Right lobe of liver (tissue), 6 donors: ENCODE data around the gene TTC7B. TPM values are rescaled to one million over a fixed set of nuclear protein-coding genes. Genes with fewer than 3 reads are reported as not detected.
A peak's percentile ranks its signal among the peaks of the same experiment; 100 is the strongest.

ENCODE experiments used
- ATAC-seq, 4 donors: fragments of 200-7000 bp; cut with Tn5 transposase; one replicate each; pipeline ENCODE4 v1.9.1; 2020; ENCODE audit warnings: mild to moderate bottlenecking in 4 of 4, moderate library complexity in 4 of 4
- DNase-seq, 3 donors: peaks; one replicate each; pipeline ENCODE4 v3.0.0-alpha.2; 2020
- H3K27ac ChIP-seq, 3 donors: fragments of 200-600 bp; one replicate each; pipeline ENCODE4 v1.8.0; 2022
- H3K27me3 ChIP-seq, 2 donors: fragments of 200-600 bp; one replicate each; pipeline ENCODE4 v1.8.0; 2022
- H3K36me3 ChIP-seq, 4 donors: fragments of 200-600 bp; sonication (generic) in 1 of 4; one replicate each; pipeline versions ENCODE4 v1.5.1 to v1.8.0; 2017 to 2022; ENCODE audit warnings: control low read depth in 1 of 4
- H3K4me1 ChIP-seq, 4 donors: fragments of 200-600 bp; sonication (generic) in 1 of 4; one replicate each; pipeline versions ENCODE4 v1.5.1 to v1.8.0; 2017 to 2022; ENCODE audit warnings: control low read depth in 1 of 4
- H3K4me3 ChIP-seq, 3 donors: fragments of 200-600 bp; one replicate each; pipeline ENCODE4 v1.8.0; 2022
- H3K9me3 ChIP-seq, 4 donors: fragments of 200-600 bp; sonication (generic) in 1 of 4; one replicate each; pipeline versions ENCODE4 v1.5.1 to v1.8.0; 2017 to 2022; ENCODE audit warnings: control low read depth in 1 of 4
- POLR2A ChIP-seq: fragments of 450-650 bp; IDR thresholded peaks from one replicate; pipeline ENCODE4 v1.6.1; 2017; ENCODE audit warnings: antibody characterized with exemption, mild to moderate bottlenecking
- WGBS: methylation state at CpG from one replicate; pipeline ENCODE4 v1.1.6; 2018; ENCODE audit warnings: low coverage, low lambda C conversion rate; ENCODE audit not compliant: insufficient coverage; ENCODE audit errors: missing lambda C conversion rate; 5-methylcytosine and 5-hydroxymethylcytosine counted together
- intact Hi-C, 2 donors: fragments of 100-400 bp; cut with DNase I; formaldehyde crosslinking; loops; one replicate each; pipeline versions ENCODE4 v1.11.2 to v1.14.1; 2022
- total RNA-seq, 6 experiments: library from RNA; depleted of rRNA in 2 of 6; stranded (reverse); fragments of >200 nt in 2 of 6; fragmentation: NEBNext Ultra II Directional in 3 of 6; extraction: Animal tissue kit (Norgen Biotek cat#: 25700) in 3 of 6; gene quantifications; one replicate each; pipeline versions ENCODE4 v1.1.0 to v1.2.4, GENCODE V29; 2016 to 2023
- TF ChIP-seq, protein P1 (sequence below), 4 donors: fragments of 200-600 bp in 3 of 4; fragments of 450-650 bp in 1 of 4; IDR thresholded peaks; one replicate each; pipeline versions ENCODE4 v1.5.1 to v1.8.0; 2016 to 2022; ENCODE audit warnings: antibody characterized with exemption in 4 of 4, mild to moderate bottlenecking in 2 of 4
- donor health status: DM: no; HTN: yes; CAD: no.
- donor health status: DM: no; HTN: no; CAD: no.
- donor health status: DM: no; HTN: no; CAD: no.
- donor health status: DM: no; HTN: yes; CAD: no.
- donor health status: DM: no; HTN: yes; CAD: no.

TTC7B gene
- total RNA-seq, 6 experiments from 2014 or later: 18.4 to 56.1 (median 37.5) TPM

DNA sequence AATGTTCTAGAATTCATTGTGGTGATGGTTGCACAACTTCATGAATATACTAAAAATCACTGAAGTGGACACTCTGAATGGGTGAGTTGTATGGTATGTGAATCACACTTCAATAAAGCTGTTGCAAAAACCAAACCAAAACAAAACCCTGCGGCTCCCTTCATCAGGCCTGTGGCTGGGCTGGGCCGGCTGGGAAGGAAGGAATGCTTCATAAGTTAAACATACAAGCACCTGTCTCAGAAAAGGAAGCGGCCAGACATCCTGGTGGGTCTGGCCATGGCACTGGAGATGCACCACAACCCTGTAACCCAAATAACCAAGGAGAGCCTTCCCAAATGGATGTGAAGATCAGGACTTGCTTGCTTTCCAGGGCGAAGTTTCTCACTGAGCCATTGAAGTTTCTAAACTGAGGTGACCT, 34.9 kb downstream of the TTC7B start:
- no peak overlapping the region for H3K27ac ChIP-seq
- DNase-seq (peak in 1 of 3 donors; percentile 36), ATAC-seq (no peak)
- no CpG with 5 or more reads among the region's 4 CpGs for WGBS
- intact Hi-C loops: loop anchor here in 1 of 2 donors (5.0 kb wide), 1 partner anchor 36 kb away; the partner anchor contains the start of gene TTC7B
- no peaks in the 10 kb centered on the region for H3K36me3 ChIP-seq
- H3K4me1 ChIP-seq: peaks cover 0 to 12% (median 4%) of the 10 kb centered on the region in 4 donors
- TF ChIP-seq, protein P1, sequence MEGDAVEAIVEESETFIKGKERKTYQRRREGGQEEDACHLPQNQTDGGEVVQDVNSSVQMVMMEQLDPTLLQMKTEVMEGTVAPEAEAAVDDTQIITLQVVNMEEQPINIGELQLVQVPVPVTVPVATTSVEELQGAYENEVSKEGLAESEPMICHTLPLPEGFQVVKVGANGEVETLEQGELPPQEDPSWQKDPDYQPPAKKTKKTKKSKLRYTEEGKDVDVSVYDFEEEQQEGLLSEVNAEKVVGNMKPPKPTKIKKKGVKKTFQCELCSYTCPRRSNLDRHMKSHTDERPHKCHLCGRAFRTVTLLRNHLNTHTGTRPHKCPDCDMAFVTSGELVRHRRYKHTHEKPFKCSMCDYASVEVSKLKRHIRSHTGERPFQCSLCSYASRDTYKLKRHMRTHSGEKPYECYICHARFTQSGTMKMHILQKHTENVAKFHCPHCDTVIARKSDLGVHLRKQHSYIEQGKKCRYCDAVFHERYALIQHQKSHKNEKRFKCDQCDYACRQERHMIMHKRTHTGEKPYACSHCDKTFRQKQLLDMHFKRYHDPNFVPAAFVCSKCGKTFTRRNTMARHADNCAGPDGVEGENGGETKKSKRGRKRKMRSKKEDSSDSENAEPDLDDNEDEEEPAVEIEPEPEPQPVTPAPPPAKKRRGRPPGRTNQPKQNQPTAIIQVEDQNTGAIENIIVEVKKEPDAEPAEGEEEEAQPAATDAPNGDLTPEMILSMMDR (IDR thresholded peaks at IDR 0.05): no peak
- TF ChIP-seq POLR2A: no peak
- H3K4me3 ChIP-seq: no peak overlapping the region
- no peaks in the 10 kb centered on the region for H3K9me3 ChIP-seq
- H3K27me3 ChIP-seq: no peaks in the 10 kb centered on the region

DNA sequence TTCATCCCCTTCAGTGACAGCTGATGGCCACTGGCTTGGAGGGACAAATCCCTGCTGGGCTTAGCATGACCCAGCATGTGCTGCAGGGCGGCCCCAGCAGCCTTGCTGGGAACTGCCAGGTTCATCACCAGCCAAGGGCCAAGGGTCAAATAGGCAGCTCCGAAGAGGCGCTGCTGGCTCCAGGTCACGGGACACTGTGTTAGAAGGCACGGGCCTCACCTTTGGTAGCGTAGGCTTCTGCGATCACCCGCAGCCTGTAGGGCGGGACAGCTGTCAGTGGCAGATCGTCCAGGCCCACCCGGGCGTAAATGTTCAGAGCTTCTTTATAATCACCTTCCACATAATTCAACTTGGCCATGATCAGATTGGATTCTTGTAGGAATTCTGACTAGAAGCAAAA, 35.7 kb downstream of the TTC7B start:
- DNase-seq (peak; percentile 86 to 96 (median 96)), ATAC-seq (peak; percentile 97 to 100 (median 98))
- 20% methylated on average over 1 of the region's 12 CpGs for WGBS
- Histone ChIP-seq H3K27me3 (no peaks in the 10 kb centered on the region), H3K36me3 (no peaks in the 10 kb centered on the region), H3K4me3 (no peak overlapping the region), H3K27ac (peak overlapping the region in 2 of 3 donors; percentile 34 to 46), H3K9me3 (no peaks in the 10 kb centered on the region), H3K4me1 (peaks cover 0 to 12% (median 4%) of the 10 kb centered on the region in 4 donors)
- intact Hi-C loops: loop anchor here in 1 of 2 donors (5.0 kb wide), 1 partner anchor 37 kb away; the partner anchor contains the start of gene TTC7B
- no peak for TF ChIP-seq POLR2A

DNA sequence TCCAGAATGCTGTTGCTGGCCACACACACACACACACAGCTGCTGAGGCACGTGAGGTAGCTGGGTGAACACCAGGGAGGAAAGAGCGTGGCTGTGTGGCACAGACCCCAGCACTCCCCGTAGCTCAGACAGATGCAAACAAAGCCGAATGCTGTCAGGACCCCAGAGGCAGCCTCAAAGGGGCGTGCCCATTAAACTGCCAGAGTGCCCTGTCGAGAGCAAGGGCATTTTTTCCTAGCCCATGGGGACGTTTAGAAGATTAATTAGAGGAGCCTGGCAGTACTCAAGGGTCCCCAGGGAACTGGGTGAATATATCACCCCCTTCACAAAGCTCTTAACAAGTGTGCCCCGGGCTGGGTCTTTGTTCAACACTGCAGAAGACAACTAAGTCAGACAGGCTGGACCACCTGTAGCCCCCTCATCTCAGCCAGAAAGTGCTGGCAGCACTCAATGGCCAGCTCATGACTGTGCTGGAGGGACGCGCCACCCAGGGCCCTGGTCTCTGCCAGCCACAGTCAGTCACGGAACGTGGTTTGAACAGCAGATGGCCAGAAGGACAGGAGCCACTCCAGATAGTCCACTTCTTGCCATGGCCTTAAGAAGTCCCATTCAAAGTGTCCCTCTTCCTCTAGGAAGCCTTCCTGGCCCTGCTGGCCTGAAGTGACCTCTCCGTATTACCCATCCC, 37.5 kb downstream of the TTC7B start:
- H3K9me3 ChIP-seq: no peaks in the 10 kb centered on the region
- no peak overlapping the region for H3K27ac ChIP-seq
- intact Hi-C loops: loop anchor here in 1 of 2 donors (10.0 kb wide), 1 partner anchor 46 kb away; no protein-coding TSS in a partner anchor
- TF ChIP-seq, protein P1 (IDR thresholded peaks at IDR 0.05): no peak
- 95% methylated on average over 9 of the region's 13 CpGs for WGBS
- DNase-seq: peak in 1 of 3 donors; percentile 38
- no peaks in the 10 kb centered on the region for H3K27me3 ChIP-seq
- H3K4me3 ChIP-seq: no peak overlapping the region
- H3K36me3 ChIP-seq: no peaks in the 10 kb centered on the region
- H3K4me1 ChIP-seq: peaks cover 0 to 12% (median 4%) of the 10 kb centered on the region in 4 donors
- ATAC-seq: no peak

DNA sequence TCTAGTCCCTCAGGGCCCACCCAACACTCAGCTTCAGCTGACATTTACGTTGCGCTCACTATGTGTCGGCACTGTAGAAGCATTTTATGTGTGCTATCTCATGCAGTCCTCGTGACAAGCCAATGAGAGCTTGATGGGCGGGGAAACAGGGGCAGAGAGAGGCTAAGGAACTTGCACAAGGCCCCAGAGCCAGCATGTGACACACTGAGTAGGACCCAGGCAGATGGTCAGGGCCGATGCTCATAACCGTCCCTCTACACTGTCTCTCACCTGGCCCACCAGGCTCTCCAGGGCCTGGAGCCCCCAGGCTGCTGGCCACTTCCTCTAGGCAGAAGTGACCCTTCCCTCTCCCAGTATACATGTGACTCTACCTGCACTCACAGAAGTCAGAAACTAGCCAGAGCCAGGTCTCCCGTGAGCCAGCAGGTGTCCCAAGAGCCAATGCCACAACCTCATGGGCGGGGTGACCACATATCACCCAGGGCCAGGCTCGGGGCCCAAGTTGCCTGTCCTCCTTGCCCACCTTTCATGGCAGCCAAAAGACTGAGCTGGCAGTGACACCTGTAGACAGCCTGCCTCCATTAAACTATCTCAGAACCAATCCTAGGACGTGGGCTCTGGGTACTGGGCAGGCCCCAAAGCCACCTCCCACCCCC, 38.3 kb downstream of the TTC7B start:
- TF ChIP-seq, protein P1 (IDR thresholded peaks at IDR 0.05): peak in 1 of 4 donors; percentile 11
- TF ChIP-seq POLR2A: no peak
- H3K27ac ChIP-seq: no peak overlapping the region
- no CpG with 5 or more reads among the region's 11 CpGs for WGBS
- no peak overlapping the region for H3K4me3 ChIP-seq
- ATAC-seq (no peak), DNase-seq (peak in 1 of 3 donors; percentile 50)
- no peaks in the 10 kb centered on the region for H3K27me3 ChIP-seq
- intact Hi-C loops: loop anchor here in 1 of 2 donors (10.0 kb wide), 1 partner anchor 47 kb away; no protein-coding TSS in a partner anchor
- no peaks in the 10 kb centered on the region for H3K9me3 ChIP-seq
- peaks cover 0 to 12% (median 4%) of the 10 kb centered on the region in 4 donors for H3K4me1 ChIP-seq
- no peaks in the 10 kb centered on the region for H3K36me3 ChIP-seq

DNA sequence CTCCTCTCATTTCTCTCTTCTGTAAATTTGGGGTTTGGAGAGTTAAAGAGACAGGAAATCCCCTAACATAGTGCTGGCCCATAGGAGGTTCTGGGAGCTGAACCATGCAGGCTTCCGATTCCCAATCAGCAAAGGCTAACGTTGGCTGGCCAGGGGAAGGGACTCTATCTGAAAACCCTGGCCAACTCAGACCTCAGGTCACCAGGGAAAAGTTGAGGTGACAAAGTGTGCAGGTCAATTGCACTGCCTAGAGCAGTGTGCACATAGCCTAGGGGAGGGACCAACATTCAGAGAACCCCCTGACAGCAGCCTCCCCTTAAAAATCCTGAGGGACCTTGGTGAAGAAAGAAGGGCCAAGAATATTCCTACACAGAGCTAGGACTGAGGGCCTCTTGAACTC, 38.9 kb downstream of the TTC7B start:
- 0% methylated on average over 2 of the region's 2 CpGs for WGBS

More for the DNA sequence above, 38.9 kb downstream of the TTC7B start:
- intact Hi-C loops: loop anchor here in 1 of 2 donors (10.0 kb wide), 1 partner anchor 47 kb away; no protein-coding TSS in a partner anchor
- ATAC-seq: no peak
- H3K4me1 ChIP-seq: peaks cover 0 to 12% (median 4%) of the 10 kb centered on the region in 4 donors
- DNase-seq: peak in 1 of 3 donors; percentile 32
- TF ChIP-seq, protein P1 (IDR thresholded peaks at IDR 0.05): no peak
- no peak for TF ChIP-seq POLR2A
- no peak overlapping the region for H3K27ac ChIP-seq
- no peaks in the 10 kb centered on the region for H3K36me3 ChIP-seq
- H3K27me3 ChIP-seq: no peaks in the 10 kb centered on the region
- H3K9me3 ChIP-seq: no peaks in the 10 kb centered on the region
- H3K4me3 ChIP-seq: no peak overlapping the region
